GM19023 (cell line): ENCODE results near the gene SESN2.

Experiments used
- ATAC-seq: cut with Tn5 transposase; IDR thresholded peaks from one replicate; pipeline ENCODE4 v1.9.1; 2021; ENCODE audit warnings: mild to moderate bottlenecking, moderate library complexity; ENCODE audit not compliant: unreplicated experiment

Gene SESN2

GRCh38 chr1:28282426-28283407 is 23.4 kb downstream of the SESN2 start:
- no peak for ATAC-seq

- ATAC-seq, result no peak
Measured at GRCh38 chr1:28286111-28286510, 26.8 kb downstream of the SESN2 start.

- ATAC-seq, result no peak
Measured at GRCh38 chr1:28288487-28288886, 29.2 kb downstream of the SESN2 start.

GRCh38 chr1:28290851-28291250 is 31.5 kb downstream of the SESN2 start:
- no peak for ATAC-seq

GRCh38 chr1:28291711-28292110 is 32.4 kb downstream of the SESN2 start:
- ATAC-seq, result no peak

- no peak for ATAC-seq
Measured at GRCh38 chr1:28295936-28296335, 36.6 kb downstream of the SESN2 start.

- ATAC-seq, result no peak
Measured at GRCh38 chr1:28296401-28297261, 37.3 kb downstream of the SESN2 start.

- ATAC-seq, result no peak
Measured at GRCh38 chr1:28297826-28298225, 38.5 kb downstream of the SESN2 start.

GRCh38 chr1:28298438-28298837 is 39.1 kb downstream of the SESN2 start:
- no peak for ATAC-seq

- ATAC-seq, result no peak
Measured at GRCh38 chr1:28301368-28302174, 42.3 kb downstream of the SESN2 start.

- ATAC-seq, result no peak
Measured at GRCh38 chr1:28302247-28302646, 42.9 kb downstream of the SESN2 start.

- no peak for ATAC-seq
Measured at GRCh38 chr1:28306301-28306949, 47.1 kb downstream of the SESN2 start.

- ATAC-seq, result no peak
Measured at GRCh38 chr1:28308750-28309149, 49.4 kb downstream of the SESN2 start.

GRCh38 chr1:28309702-28310101 is 50.4 kb downstream of the SESN2 start:
- ATAC-seq, result no peak

GRCh38 chr1:28313702-28314546 is 54.6 kb downstream of the SESN2 start:
- no peak for ATAC-seq

- no peak for ATAC-seq
Measured at GRCh38 chr1:28314547-28314941, 55.2 kb downstream of the SESN2 start.

GRCh38 chr1:28317014-28317413 is 57.7 kb downstream of the SESN2 start:
- ATAC-seq, result no peak

- no peak for ATAC-seq
Measured at GRCh38 chr1:28322194-28322593, 62.9 kb downstream of the SESN2 start.

GRCh38 chr1:28323720-28324119 is 64.4 kb downstream of the SESN2 start:
- no peak for ATAC-seq
